Tibial nerve (tissue), 4 donors: Measurements from ENCODE around the gene KATNAL1. TPM values are rescaled to one million over a fixed set of nuclear protein-coding genes. Genes with fewer than 3 reads are reported as not detected.
"Not testable (repeated sequence)": the region's sequence is repeated elsewhere in the genome, so short reads cannot be mapped to it uniquely, and the experiment has no call there.

Experiments
- DNase-seq, 2 donors: peaks; one replicate each; pipeline ENCODE4 v3.0.0-alpha.2; 2019; ENCODE audit warnings: low spot score in 2 of 2
- H3K27ac ChIP-seq, 4 donors: fragments of 200-600 bp; sonication (generic) in 3 of 4; one replicate each; pipeline ENCODE4 v1.5.1; 2017 to 2019; ENCODE audit warnings: mild to moderate bottlenecking in 1 of 4
- H3K27me3 ChIP-seq, 2 donors: fragments of 200-600 bp; sonication (generic) in 1 of 2; one replicate each; pipeline versions ENCODE4 v1.5.1 to v1.6.0; 2017 to 2019
- H3K36me3 ChIP-seq, 3 donors: fragments of 200-600 bp; sonication (generic); one replicate each; pipeline ENCODE4 v1.5.1; 2018 to 2019
- H3K4me1 ChIP-seq, 4 donors: fragments of 200-600 bp; sonication (generic) in 3 of 4; one replicate each; pipeline ENCODE4 v1.5.1; 2017 to 2019
- H3K4me3 ChIP-seq, 4 donors: fragments of 200-600 bp; sonication (generic) in 3 of 4; one replicate each; pipeline ENCODE4 v1.5.1; 2017 to 2019; ENCODE audit warnings: mild to moderate bottlenecking in 1 of 4, moderate library complexity in 1 of 4
- H3K9me3 ChIP-seq, 4 donors: fragments of 200-600 bp; sonication (generic) in 3 of 4; one replicate each; pipeline ENCODE4 v1.5.1; 2017 to 2019
- EP300 ChIP-seq, 2 donors: sonication (generic); formaldehyde crosslinking; IDR thresholded peaks; one replicate each; pipeline ENCODE4 v1.6.1; 2017; ENCODE audit warnings: antibody characterized with exemption in 2 of 2, mild to moderate bottlenecking in 1 of 2
- POLR2A ChIP-seq, 2 donors: fragments of 450-650 bp; IDR thresholded peaks; one replicate each; pipeline ENCODE4 v1.6.1; 2017; ENCODE audit warnings: antibody characterized with exemption in 2 of 2, mild to moderate bottlenecking in 2 of 2, moderate library complexity in 2 of 2
- WGBS, 2 donors: methylation state at CpG; one replicate each; pipeline ENCODE4 v1.1.5; 2018; 5-methylcytosine and 5-hydroxymethylcytosine counted together
- total RNA-seq, 4 donors: library from RNA; depleted of rRNA; stranded (reverse); fragments of >200 nt; gene quantifications; one replicate each; pipeline ENCODE4 v1.1.0, GENCODE V29; 2016
- TF ChIP-seq, protein P1 (sequence below), 5 experiments: fragments of 200-600 bp in 3 of 5; fragments of 450-650 bp in 2 of 5; sonication (generic) in 3 of 5; IDR thresholded peaks; one replicate each; pipeline ENCODE4 v1.5.1; 2016 to 2019; ENCODE audit warnings: antibody characterized with exemption in 5 of 5, mild to moderate bottlenecking in 3 of 5, moderate library complexity in 2 of 5

KATNAL1 gene
- total RNA-seq, 4 donors from 2014 or later: 13.5 to 27.2 (median 21.7) TPM

DNA sequence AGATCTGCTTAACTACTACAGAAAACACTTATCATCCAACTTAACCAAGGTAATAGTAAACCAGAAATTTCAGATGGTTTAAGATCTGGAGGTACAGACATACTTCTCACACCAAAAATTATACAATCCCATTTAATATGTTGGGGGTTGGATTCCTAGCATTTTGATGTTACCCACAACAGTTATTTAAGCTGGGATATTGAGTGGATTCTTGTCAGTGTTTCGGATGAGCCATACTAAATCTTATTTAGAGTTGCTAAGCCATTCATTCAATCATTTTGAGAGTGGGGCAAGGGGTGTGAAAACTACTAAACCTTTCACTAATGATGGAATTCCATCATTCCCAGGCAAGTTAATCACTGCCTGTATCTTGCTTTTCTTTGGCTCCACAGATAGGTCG is 40.6 kb downstream of the KATNAL1 start:
- WGBS, 2 donors: 80 to 82% methylated on average over 2 of the region's 2 CpGs
- TF ChIP-seq, protein P1, sequence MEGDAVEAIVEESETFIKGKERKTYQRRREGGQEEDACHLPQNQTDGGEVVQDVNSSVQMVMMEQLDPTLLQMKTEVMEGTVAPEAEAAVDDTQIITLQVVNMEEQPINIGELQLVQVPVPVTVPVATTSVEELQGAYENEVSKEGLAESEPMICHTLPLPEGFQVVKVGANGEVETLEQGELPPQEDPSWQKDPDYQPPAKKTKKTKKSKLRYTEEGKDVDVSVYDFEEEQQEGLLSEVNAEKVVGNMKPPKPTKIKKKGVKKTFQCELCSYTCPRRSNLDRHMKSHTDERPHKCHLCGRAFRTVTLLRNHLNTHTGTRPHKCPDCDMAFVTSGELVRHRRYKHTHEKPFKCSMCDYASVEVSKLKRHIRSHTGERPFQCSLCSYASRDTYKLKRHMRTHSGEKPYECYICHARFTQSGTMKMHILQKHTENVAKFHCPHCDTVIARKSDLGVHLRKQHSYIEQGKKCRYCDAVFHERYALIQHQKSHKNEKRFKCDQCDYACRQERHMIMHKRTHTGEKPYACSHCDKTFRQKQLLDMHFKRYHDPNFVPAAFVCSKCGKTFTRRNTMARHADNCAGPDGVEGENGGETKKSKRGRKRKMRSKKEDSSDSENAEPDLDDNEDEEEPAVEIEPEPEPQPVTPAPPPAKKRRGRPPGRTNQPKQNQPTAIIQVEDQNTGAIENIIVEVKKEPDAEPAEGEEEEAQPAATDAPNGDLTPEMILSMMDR (IDR thresholded peaks at IDR 0.05): no peak
- no peak for TF ChIP-seq POLR2A (IDR thresholded peaks at IDR 0.05)
- no peak for TF ChIP-seq EP300 (IDR thresholded peaks at IDR 0.05)
- peaks cover 0 to 3% (median 0%) of the 10 kb centered on the region in 4 donors for H3K4me1 ChIP-seq

DNA sequence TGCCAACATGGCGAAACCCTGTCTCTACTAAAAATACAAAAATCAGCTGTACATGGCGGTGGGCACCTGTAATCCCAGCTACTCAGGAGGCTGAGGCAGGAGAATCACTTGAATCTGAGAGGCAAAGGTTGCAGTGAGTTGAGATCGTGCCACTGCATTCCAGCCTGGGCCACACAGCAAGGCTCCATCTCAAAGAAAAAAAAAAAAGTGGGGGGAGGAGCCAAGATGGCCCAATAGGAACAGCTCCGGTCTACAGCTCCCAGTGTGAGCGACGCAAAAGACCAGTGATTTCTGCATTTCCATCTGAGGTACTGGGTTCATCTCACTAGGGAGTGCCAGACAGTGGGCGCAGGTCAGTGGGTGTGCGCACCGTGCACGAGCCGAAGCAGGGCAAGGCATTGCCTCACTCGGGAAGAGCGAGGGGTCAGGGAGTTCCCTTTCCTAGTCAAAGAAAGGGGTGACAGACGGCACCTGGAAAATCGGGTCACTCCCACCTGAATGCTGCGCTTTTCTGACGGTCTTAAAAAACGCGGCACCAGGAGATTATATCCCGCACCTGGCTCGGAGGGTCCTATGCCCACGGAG is 48.1 kb downstream of the KATNAL1 start:
- not testable (repeated sequence) for H3K27me3 ChIP-seq, H3K36me3 ChIP-seq, H3K9me3 ChIP-seq, H3K27ac ChIP-seq, DNase-seq, H3K4me3 ChIP-seq
- 97 to 98% methylated on average over 22 of the region's 22 CpGs for WGBS, 2 donors
- H3K4me1 ChIP-seq: peaks cover 0 to 26% (median 0%) of the 10 kb centered on the region in 4 donors

More for the DNA sequence above, 40.6 kb downstream of the KATNAL1 start:
- no peaks in the 10 kb centered on the region for H3K27me3 ChIP-seq
- no peak overlapping the region for H3K27ac ChIP-seq
- no peak overlapping the region for H3K4me3 ChIP-seq
- no peaks in the 10 kb centered on the region for H3K36me3 ChIP-seq
- no peak for DNase-seq
- H3K9me3 ChIP-seq: no peaks in the 10 kb centered on the region

DNA sequence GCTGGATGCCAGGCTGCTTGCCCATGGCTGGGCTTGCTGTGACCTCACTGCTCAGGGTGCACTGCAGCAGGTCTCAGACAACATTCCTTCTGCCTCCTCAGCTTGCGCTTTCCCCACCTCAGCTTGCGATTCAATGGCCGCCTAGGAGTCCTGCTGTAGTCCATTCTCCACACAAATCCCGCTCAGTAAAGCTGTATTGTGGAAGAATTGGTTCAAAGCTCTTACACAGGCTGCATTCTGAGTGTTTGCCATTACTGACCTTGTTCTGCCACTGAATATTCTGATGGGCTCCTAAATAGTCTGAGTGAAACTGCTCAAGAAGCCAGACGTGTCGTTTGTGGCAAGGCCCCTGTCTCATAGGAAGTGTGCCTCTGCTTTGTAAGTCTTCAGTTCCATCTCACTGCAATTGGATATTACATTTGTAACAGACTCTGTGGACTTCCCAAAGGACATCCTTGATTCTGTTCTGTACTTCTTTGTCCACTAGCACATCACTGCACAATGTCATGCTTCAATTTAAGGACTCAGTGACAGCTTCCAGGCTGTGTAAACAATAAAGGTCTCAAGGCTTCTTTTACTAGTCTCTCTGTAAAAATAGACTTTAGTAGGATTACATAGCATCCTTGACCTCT is 49.8 kb downstream of the KATNAL1 start:
- H3K36me3 ChIP-seq: peaks cover 0 to 2% (median 0%) of the 10 kb centered on the region in 3 donors
- no peaks in the 10 kb centered on the region for H3K27me3 ChIP-seq
- 62% methylated on average over 6 of the region's 6 CpGs for WGBS, 2 donors
- H3K4me1 ChIP-seq: peaks cover 0 to 26% (median 0%) of the 10 kb centered on the region in 4 donors
- H3K4me3 ChIP-seq: no peak overlapping the region
- no peak for TF ChIP-seq EP300 (IDR thresholded peaks at IDR 0.05)
- TF ChIP-seq, protein P1 (IDR thresholded peaks at IDR 0.05): no peak
- TF ChIP-seq POLR2A (IDR thresholded peaks at IDR 0.05): no peak
- H3K27ac ChIP-seq: peak overlapping the region in 1 of 4 donors; percentile 11
- H3K9me3 ChIP-seq: no peaks in the 10 kb centered on the region
- DNase-seq: no peak

GRCh38 chr13:30256713-30257467 is 50.5 kb downstream of the KATNAL1 start:
- Histone ChIP-seq H3K4me1 (peaks cover 0 to 26% (median 0%) of the 10 kb centered on the region in 4 donors), H3K9me3 (no peaks in the 10 kb centered on the region), H3K36me3 (peaks cover 0 to 2% (median 0%) of the 10 kb centered on the region in 3 donors), H3K27me3 (no peaks in the 10 kb centered on the region), H3K27ac (peak overlapping the region in 1 of 4 donors; percentile 11), H3K4me3 (no peak overlapping the region)
- DNase-seq: no peak
- 84 to 87% methylated on average over 5 of the region's 5 CpGs for WGBS, 2 donors
- TF ChIP-seq EP300 (IDR thresholded peaks at IDR 0.05): no peak
- no peak for TF ChIP-seq POLR2A (IDR thresholded peaks at IDR 0.05)
- TF ChIP-seq, protein P1 (IDR thresholded peaks at IDR 0.05): no peak

- WGBS, 2 donors: 74 to 84% methylated on average over 1 of the region's 1 CpG
- Histone ChIP-seq H3K36me3 (peaks cover 0 to 11% (median 0%) of the 10 kb centered on the region in 3 donors), H3K27me3 (no peaks in the 10 kb centered on the region), H3K4me1 (peaks cover 0 to 26% (median 0%) of the 10 kb centered on the region in 4 donors), H3K4me3 (no peak overlapping the region), H3K27ac (no peak overlapping the region), H3K9me3 (no peaks in the 10 kb centered on the region)
- TF ChIP-seq EP300 (IDR thresholded peaks at IDR 0.05) (no peak), POLR2A (IDR thresholded peaks at IDR 0.05) (no peak)
- TF ChIP-seq, protein P1 (IDR thresholded peaks at IDR 0.05): peak in 2 of 5 experiments; percentile 18 to 23
- no peak for DNase-seq
These were observed 51.7 kb downstream of the KATNAL1 start for GRCh38 chr13:30255696-30256095.
